Panc1 (cell line): ENCODE measurements around the gene GAS7. TPM values are rescaled to one million over a fixed set of nuclear protein-coding genes. Genes with fewer than 3 reads are reported as not detected.

ENCODE experiments used
- ATAC-seq: fragments of 200-7000 bp; cut with Tn5 transposase; 2 replicates; pipeline ENCODE4 v1.9.1; 2020; ENCODE audit warnings: mild to moderate bottlenecking, moderate library complexity
- BruUV-seq: library from RNA; stranded (reverse); fragments of 400-500 nt; replicated peaks from 2 replicates; lab custom pipeline; 2021; lab: Mats Ljungman, UMichigan
- CTCF ChIA-PET: fragments of 300-600 bp; sonication (Branson Sonifier 250); formaldehyde crosslinking; loops from one replicate; lab custom pipeline; 2022; ENCODE audit warnings: antibody characterized with exemption; lab: Charles Lee
- POLR2A ChIA-PET: fragments of 300-600 bp; sonication (Branson Sonifier 250); formaldehyde crosslinking; loops from one replicate; lab custom pipeline; 2022; ENCODE audit warnings: antibody characterized with exemption; lab: Charles Lee
- DNase-seq: peaks from one replicate; pipeline ENCODE4 v3.0.0-alpha.2; 2010; ENCODE audit warnings: low read depth, low spot score
- H3K27ac ChIP-seq: 2 replicates; pipeline ENCODE4 v1.5.1; 2011; ENCODE audit warnings: mild to moderate bottlenecking, low read length, inconsistent platforms
- H3K27me3 ChIP-seq: fragments of 200-500 bp; sonication (Bioruptor generic); 2 replicates; pipeline ENCODE4 v1.6.0; 2014; ENCODE audit warnings: low read length, inconsistent platforms; ENCODE audit not compliant: control insufficient read depth, insufficient read depth
- H3K36me3 ChIP-seq: fragments of 200-500 bp; sonication (Bioruptor generic); 2 replicates; pipeline ENCODE4 v1.5.1; 2014; ENCODE audit warnings: inconsistent platforms, mild to moderate bottlenecking, low read length, moderate library complexity; ENCODE audit not compliant: control insufficient read depth, insufficient read depth
- H3K4me1 ChIP-seq: 2 replicates; pipeline ENCODE4 v1.5.1; 2011; ENCODE audit warnings: inconsistent platforms, mild to moderate bottlenecking, low read length, moderate library complexity; ENCODE audit not compliant: control insufficient read depth, insufficient read depth
- H3K4me3 ChIP-seq, 2 experiments: 2 replicates each; pipeline ENCODE4 v1.5.1; 2011 to 2012; ENCODE audit warnings: low read depth in 2 of 2, low read length in 2 of 2, mild to moderate bottlenecking in 2 of 2, inconsistent platforms in 1 of 2, moderate library complexity in 1 of 2
- H3K9me3 ChIP-seq: fragments of 200-500 bp; sonication (Bioruptor generic); 2 replicates; pipeline ENCODE4 v1.5.1; 2014; ENCODE audit warnings: low read depth, mild to moderate bottlenecking, inconsistent platforms, low read length, moderate library complexity; ENCODE audit not compliant: control insufficient read depth, insufficient read depth
- POLR2AphosphoS5 ChIP-seq: IDR thresholded peaks from 2 replicates; pipeline ENCODE4 v1.6.1; 2012; ENCODE audit warnings: mild to moderate bottlenecking, low read depth, low read length, moderate library complexity
- SIN3A ChIP-seq: IDR thresholded peaks from 2 replicates; pipeline ENCODE4 v1.6.1; 2012; ENCODE audit warnings: low read depth, mild to moderate bottlenecking, low read length, moderate library complexity, borderline replicate concordance; ENCODE audit not compliant: insufficient read depth
- TCF7L2 ChIP-seq: IDR thresholded peaks from 2 replicates; pipeline ENCODE4 v1.6.1; 2011; ENCODE audit warnings: mild to moderate bottlenecking, low read depth, low read length, inconsistent platforms
- in situ Hi-C: cut with HindIII; loops from 2 replicates; pipeline ENCODE4 v1.10.0; 2016; ENCODE audit warnings: low sequenced_read_pairs, low pct_unique_long_range_greater_than_20kb
- intact Hi-C: fragments of 100-400 bp; cut with micrococcal nuclease; formaldehyde crosslinking; loops from one replicate; pipeline ENCODE4 v1.10.0; 2022; ENCODE audit not compliant: unreplicated experiment
- total RNA-seq: library from RNA; stranded (reverse); gene quantifications from one replicate; pipeline ENCODE4 v1.2.1, GENCODE V29; 2021; ENCODE audit not compliant: unreplicated experiment
- TF ChIP-seq, protein P1 (sequence below): fragments of 450-650 bp; IDR thresholded peaks from 2 replicates; pipeline ENCODE4 v1.5.1; 2017; ENCODE audit warnings: mild to moderate bottlenecking
- TF ChIP-seq, protein P2 (sequence below), 2 experiments: IDR thresholded peaks; 2 replicates each; pipeline ENCODE4 v1.6.1; 2011 to 2012; ENCODE audit warnings: low read depth in 2 of 2, control low read depth in 1 of 2, low read length in 1 of 2, mild to moderate bottlenecking in 1 of 2, moderate library complexity in 1 of 2; ENCODE audit not compliant: insufficient read depth in 1 of 2

GAS7 gene
- total RNA-seq, 1 experiment from 2014 or later = 0.05 TPM

DNA sequence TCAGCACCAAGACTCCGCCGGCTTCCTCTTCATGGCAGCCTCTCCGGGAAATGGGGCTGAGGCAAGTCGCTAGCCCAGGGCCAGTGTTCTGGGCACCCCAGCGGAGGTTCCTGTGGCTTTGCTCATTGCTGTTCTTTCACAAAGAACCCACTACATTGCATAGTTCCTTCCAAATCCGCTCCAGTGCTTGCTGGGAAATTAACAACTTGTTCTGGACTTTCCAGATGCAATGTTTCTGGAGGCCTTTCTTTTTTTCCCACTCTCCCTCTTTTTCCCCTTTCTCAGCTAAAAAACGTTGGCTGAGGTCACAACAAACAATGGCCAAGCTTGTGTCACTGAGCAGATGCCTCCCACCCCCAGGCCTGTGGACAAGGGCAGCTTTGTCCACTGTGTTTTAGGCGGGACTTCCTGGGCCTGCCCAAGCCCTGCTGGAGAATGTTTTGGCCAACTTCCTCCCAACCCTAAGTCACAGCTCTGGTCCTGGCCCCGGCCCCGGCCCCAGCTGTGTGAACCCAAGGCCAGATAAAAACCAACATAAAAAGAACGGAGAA lies 161.8 kb downstream of the GAS7 start:
- ChIA-PET POLR2A (interaction anchor here (0.5 kb wide), 1 partner anchor 1067 kb away, joined by 5 read pairs; no protein-coding TSS in a partner anchor), CTCF (no interaction called here)
- in situ Hi-C loops (no loop called here), intact Hi-C loops (no loop called here)
- no TSS peak for BruUV-seq
- H3K27me3 ChIP-seq = no peaks in the 10 kb centered on the region
- ATAC-seq (no peak), DNase-seq (no peak)
- H3K27ac ChIP-seq = no peak overlapping the region
- no peaks in the 10 kb centered on the region for H3K36me3 ChIP-seq
- no peaks in the 10 kb centered on the region for H3K9me3 ChIP-seq
- TF ChIP-seq TCF7L2 = no peak
- no peak overlapping the region for H3K4me3 ChIP-seq
- H3K4me1 ChIP-seq = no peaks in the 10 kb centered on the region

DNA sequence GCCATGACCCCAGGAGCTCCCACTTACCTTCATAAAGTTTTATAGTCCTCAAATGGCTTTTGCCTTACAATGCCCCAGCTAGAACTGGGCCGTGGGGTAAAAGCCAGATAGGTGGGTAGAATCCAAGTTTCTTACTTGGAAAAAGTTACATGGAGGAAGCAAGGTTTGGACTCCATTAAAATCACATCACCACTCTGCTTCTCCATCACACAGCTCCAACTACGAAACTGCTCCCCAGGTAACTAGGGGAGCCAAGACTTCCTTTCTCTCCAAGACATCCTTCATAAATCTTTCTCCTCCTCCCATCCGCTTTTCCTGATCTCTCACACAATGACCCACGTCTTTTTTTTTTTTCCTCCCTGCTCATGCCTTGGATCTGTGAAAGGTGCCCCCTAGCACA lies 162.5 kb downstream of the GAS7 start:
- BruUV-seq = no TSS peak
- POLR2A ChIA-PET = no interaction called here
- intact Hi-C loops (no loop called here), in situ Hi-C loops (no loop called here)
- H3K9me3 ChIP-seq = no peaks in the 10 kb centered on the region
- DNase-seq = no peak
- H3K27ac ChIP-seq = no peak overlapping the region
- ATAC-seq = no peak
- H3K4me3 ChIP-seq = no peak overlapping the region
- TF ChIP-seq SIN3A = no peak
- no peak for TF ChIP-seq POLR2AphosphoS5
- TF ChIP-seq TCF7L2 = no peak
- TF ChIP-seq, protein P1, sequence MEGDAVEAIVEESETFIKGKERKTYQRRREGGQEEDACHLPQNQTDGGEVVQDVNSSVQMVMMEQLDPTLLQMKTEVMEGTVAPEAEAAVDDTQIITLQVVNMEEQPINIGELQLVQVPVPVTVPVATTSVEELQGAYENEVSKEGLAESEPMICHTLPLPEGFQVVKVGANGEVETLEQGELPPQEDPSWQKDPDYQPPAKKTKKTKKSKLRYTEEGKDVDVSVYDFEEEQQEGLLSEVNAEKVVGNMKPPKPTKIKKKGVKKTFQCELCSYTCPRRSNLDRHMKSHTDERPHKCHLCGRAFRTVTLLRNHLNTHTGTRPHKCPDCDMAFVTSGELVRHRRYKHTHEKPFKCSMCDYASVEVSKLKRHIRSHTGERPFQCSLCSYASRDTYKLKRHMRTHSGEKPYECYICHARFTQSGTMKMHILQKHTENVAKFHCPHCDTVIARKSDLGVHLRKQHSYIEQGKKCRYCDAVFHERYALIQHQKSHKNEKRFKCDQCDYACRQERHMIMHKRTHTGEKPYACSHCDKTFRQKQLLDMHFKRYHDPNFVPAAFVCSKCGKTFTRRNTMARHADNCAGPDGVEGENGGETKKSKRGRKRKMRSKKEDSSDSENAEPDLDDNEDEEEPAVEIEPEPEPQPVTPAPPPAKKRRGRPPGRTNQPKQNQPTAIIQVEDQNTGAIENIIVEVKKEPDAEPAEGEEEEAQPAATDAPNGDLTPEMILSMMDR = no peak
- TF ChIP-seq, protein P2, sequence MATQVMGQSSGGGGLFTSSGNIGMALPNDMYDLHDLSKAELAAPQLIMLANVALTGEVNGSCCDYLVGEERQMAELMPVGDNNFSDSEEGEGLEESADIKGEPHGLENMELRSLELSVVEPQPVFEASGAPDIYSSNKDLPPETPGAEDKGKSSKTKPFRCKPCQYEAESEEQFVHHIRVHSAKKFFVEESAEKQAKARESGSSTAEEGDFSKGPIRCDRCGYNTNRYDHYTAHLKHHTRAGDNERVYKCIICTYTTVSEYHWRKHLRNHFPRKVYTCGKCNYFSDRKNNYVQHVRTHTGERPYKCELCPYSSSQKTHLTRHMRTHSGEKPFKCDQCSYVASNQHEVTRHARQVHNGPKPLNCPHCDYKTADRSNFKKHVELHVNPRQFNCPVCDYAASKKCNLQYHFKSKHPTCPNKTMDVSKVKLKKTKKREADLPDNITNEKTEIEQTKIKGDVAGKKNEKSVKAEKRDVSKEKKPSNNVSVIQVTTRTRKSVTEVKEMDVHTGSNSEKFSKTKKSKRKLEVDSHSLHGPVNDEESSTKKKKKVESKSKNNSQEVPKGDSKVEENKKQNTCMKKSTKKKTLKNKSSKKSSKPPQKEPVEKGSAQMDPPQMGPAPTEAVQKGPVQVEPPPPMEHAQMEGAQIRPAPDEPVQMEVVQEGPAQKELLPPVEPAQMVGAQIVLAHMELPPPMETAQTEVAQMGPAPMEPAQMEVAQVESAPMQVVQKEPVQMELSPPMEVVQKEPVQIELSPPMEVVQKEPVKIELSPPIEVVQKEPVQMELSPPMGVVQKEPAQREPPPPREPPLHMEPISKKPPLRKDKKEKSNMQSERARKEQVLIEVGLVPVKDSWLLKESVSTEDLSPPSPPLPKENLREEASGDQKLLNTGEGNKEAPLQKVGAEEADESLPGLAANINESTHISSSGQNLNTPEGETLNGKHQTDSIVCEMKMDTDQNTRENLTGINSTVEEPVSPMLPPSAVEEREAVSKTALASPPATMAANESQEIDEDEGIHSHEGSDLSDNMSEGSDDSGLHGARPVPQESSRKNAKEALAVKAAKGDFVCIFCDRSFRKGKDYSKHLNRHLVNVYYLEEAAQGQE (IDR thresholded peaks at IDR 0.05; ENCODE audit: insufficient read depth in 1 of 2, low read depth in 2 of 2, low read length in 1 of 2) = no peak
- H3K36me3 ChIP-seq = no peaks in the 10 kb centered on the region
- H3K4me1 ChIP-seq = no peaks in the 10 kb centered on the region
- H3K27me3 ChIP-seq = no peaks in the 10 kb centered on the region
- CTCF ChIA-PET = no interaction called here

DNA sequence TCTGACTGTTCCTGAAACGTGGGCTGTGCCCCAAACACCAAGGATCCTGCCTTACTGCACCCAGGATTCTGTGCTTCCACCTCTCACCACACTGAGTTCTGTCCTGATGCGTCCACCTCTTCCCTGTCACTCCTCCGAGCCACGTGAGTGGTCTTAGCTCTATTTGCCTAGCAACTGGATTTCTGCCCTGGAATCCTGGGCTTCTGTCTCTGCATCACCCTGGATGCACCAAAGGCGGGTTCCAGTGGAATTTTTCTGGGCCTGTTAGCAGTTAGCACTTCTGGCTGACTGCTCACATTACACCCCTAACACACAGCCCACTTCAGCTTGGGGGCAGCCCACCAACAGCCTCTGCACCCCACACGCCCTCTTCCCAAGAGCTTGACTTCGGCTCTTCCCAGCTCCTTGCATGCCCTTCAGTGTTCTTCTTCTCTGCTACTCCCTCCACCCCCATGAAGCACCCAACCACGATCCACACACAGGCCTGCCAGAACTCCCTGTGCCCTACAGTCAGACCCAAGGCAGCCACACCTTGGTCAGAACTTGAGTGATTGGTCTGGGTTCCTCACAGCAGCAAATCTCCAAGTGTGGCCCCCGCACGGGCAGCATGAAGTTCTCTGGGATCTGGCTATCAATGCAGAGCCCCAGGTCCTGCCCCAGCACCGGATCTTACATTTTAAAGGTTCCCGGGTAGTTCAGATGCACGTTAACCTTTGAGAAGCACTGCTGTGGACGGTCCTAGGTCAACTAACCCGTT lies 163.5 kb downstream of the GAS7 start:
- Histone ChIP-seq H3K36me3 (no peaks in the 10 kb centered on the region), H3K9me3 (no peaks in the 10 kb centered on the region), H3K27me3 (no peaks in the 10 kb centered on the region), H3K4me3 (no peak overlapping the region), H3K4me1 (no peaks in the 10 kb centered on the region), H3K27ac (no peak overlapping the region)
- ChIA-PET CTCF (no interaction called here), POLR2A (no interaction called here)
- TF ChIP-seq, protein P1 = no peak
- TF ChIP-seq, protein P2 (IDR thresholded peaks at IDR 0.05; ENCODE audit: insufficient read depth in 1 of 2, low read depth in 2 of 2, low read length in 1 of 2) = no peak
- TF ChIP-seq POLR2AphosphoS5 (no peak), TCF7L2 (no peak), SIN3A (no peak)
- BruUV-seq = no TSS peak
- in situ Hi-C loops (no loop called here), intact Hi-C loops (no loop called here)
- ATAC-seq (no peak), DNase-seq (no peak)
